ENCODE measurements around the gene NOP16. TPM values are rescaled to one million over a fixed set of nuclear protein-coding genes. Genes with fewer than 3 reads are reported as not detected.
"Not testable (repeated sequence)": the region's sequence is repeated elsewhere in the genome, so short reads cannot be mapped to it uniquely, and the experiment has no call there.

The NOP16 gene
- total and polyA plus RNA-seq, 2 donors from 2014 or later: 18.1 to 32.1 TPM

GRCh38 chr5:176410486-176411180, 22.2 kb upstream of the NOP16 start:
- intact Hi-C loops (cut with DNase I): no loop called here
- FAIRE-seq: no peak
- Histone ChIP-seq H3K4me3 (ENCODE audit: low read length in 3 of 3) (no peak overlapping the region), H3K27me3 (ENCODE audit: control insufficient read depth, insufficient read depth, low read length) (no peaks in the 10 kb centered on the region), H3K4me1 (ENCODE audit: control insufficient read depth in 2 of 3, insufficient read depth in 2 of 3, low read depth in 1 of 3, low read length in 3 of 3) (peaks cover 0 to 5% (median 0%) of the 10 kb centered on the region in 3 donors), H3K27ac (ENCODE audit: low read depth in 2 of 2, low read length in 2 of 2) (no peak overlapping the region), H3K9me3 (ENCODE audit: control insufficient read depth in 2 of 3, insufficient read depth in 1 of 3, low read length in 3 of 3) (no peaks in the 10 kb centered on the region), H3K9ac (ENCODE audit: low read length in 3 of 3) (no peak overlapping the region), H3K36me3 (ENCODE audit: control insufficient read depth in 2 of 3, insufficient read depth in 3 of 3, low read length in 3 of 3) (peaks cover 0 to 8% (median 0%) of the 10 kb centered on the region in 3 donors)
- no peak for TF ChIP-seq CTCF (IDR thresholded peaks at IDR 0.05; ENCODE audit: borderline replicate concordance, extremely low read depth, insufficient read depth)
- DNase-seq: no peak

- Histone ChIP-seq H3K9ac (ENCODE audit: low read length in 3 of 3) (no peak overlapping the region), H3K36me3 (ENCODE audit: control insufficient read depth in 2 of 3, insufficient read depth in 3 of 3, low read length in 3 of 3) (peaks cover 0 to 8% (median 0%) of the 10 kb centered on the region in 3 donors), H3K27me3 (ENCODE audit: control insufficient read depth, insufficient read depth, low read length) (no peaks in the 10 kb centered on the region), H3K27ac (ENCODE audit: low read depth in 2 of 2, low read length in 2 of 2) (no peak overlapping the region), H3K9me3 (ENCODE audit: control insufficient read depth in 2 of 3, insufficient read depth in 1 of 3, low read length in 3 of 3) (no peaks in the 10 kb centered on the region), H3K4me3 (ENCODE audit: low read length in 3 of 3) (no peak overlapping the region), H3K4me1 (ENCODE audit: control insufficient read depth in 2 of 3, insufficient read depth in 2 of 3, low read depth in 1 of 3, low read length in 3 of 3) (no peaks in the 10 kb centered on the region)
- DNase-seq (no peak), FAIRE-seq (no peak)
- intact Hi-C loops (cut with DNase I): no loop called here
- no peak for TF ChIP-seq CTCF (IDR thresholded peaks at IDR 0.05; ENCODE audit: borderline replicate concordance, extremely low read depth, insufficient read depth)
Observed at GRCh38 chr5:176409765-176410164, 21.4 kb upstream of the NOP16 start.

- DNase-seq: no peak
Observed at GRCh38 chr5:176408590-176408989, 20.2 kb upstream of the NOP16 start.

GRCh38 chr5:176408252-176408573, 19.8 kb upstream of the NOP16 start:
- H3K4me3 ChIP-seq (ENCODE audit: low read length in 3 of 3); DNase-seq; H3K4me1 ChIP-seq (ENCODE audit: control insufficient read depth in 2 of 3, insufficient read depth in 2 of 3, low read depth in 1 of 3, low read length in 3 of 3); H3K36me3 ChIP-seq (ENCODE audit: control insufficient read depth in 2 of 3, insufficient read depth in 3 of 3, low read length in 3 of 3); H3K27me3 ChIP-seq (ENCODE audit: control insufficient read depth, insufficient read depth, low read length); FAIRE-seq; H3K9me3 ChIP-seq (ENCODE audit: control insufficient read depth in 2 of 3, insufficient read depth in 1 of 3, low read length in 3 of 3); intact Hi-C loops (cut with DNase I); H3K27ac ChIP-seq (ENCODE audit: low read depth in 2 of 2, low read length in 2 of 2); H3K9ac ChIP-seq (ENCODE audit: low read length in 3 of 3): not testable (repeated sequence)

More at GRCh38 chr5:176408590-176408989, 20.2 kb upstream of the NOP16 start:
- FAIRE-seq: no peak
- no peak overlapping the region for H3K27ac ChIP-seq (ENCODE audit: low read depth in 2 of 2, low read length in 2 of 2)
- no peak for TF ChIP-seq CTCF (IDR thresholded peaks at IDR 0.05; ENCODE audit: borderline replicate concordance, extremely low read depth, insufficient read depth)
- intact Hi-C loops (cut with DNase I): no loop called here
- no peaks in the 10 kb centered on the region for H3K27me3 ChIP-seq (ENCODE audit: control insufficient read depth, insufficient read depth, low read length)
- H3K9ac ChIP-seq (ENCODE audit: low read length in 3 of 3): no peak overlapping the region
- no peaks in the 10 kb centered on the region for H3K4me1 ChIP-seq (ENCODE audit: control insufficient read depth in 2 of 3, insufficient read depth in 2 of 3, low read depth in 1 of 3, low read length in 3 of 3)
- peaks cover 0 to 8% (median 0%) of the 10 kb centered on the region in 3 donors for H3K36me3 ChIP-seq (ENCODE audit: control insufficient read depth in 2 of 3, insufficient read depth in 3 of 3, low read length in 3 of 3)
- no peaks in the 10 kb centered on the region for H3K9me3 ChIP-seq (ENCODE audit: control insufficient read depth in 2 of 3, insufficient read depth in 1 of 3, low read length in 3 of 3)
- no peak overlapping the region for H3K4me3 ChIP-seq (ENCODE audit: low read length in 3 of 3)
